Colonic mucosa (tissue), 4 donors: Measurements from ENCODE around the gene MMP15. TPM values are rescaled to one million over a fixed set of nuclear protein-coding genes. Genes with fewer than 3 reads are reported as not detected.

ENCODE experiments used
- DNase-seq: peaks from one replicate; pipeline ENCODE4 v3.0.0-alpha.2; 2020
- H3K27ac ChIP-seq: fragments of 200-600 bp; one replicate; pipeline ENCODE4 v1.8.0; 2021
- H3K27me3 ChIP-seq: fragments of 200-600 bp; one replicate; pipeline ENCODE4 v1.8.0; 2021
- H3K36me3 ChIP-seq: fragments of 200-600 bp; one replicate; pipeline ENCODE4 v1.8.0; 2021
- H3K4me1 ChIP-seq: fragments of 200-600 bp; one replicate; pipeline ENCODE4 v1.8.0; 2021; ENCODE audit warnings: mild to moderate bottlenecking
- H3K4me3 ChIP-seq: fragments of 200-600 bp; one replicate; pipeline ENCODE4 v1.8.0; 2021
- H3K9ac ChIP-seq, 2 donors: one replicate each; pipeline ENCODE4 v1.7.0; 2013; ENCODE audit warnings: control low read depth in 2 of 2, low read depth in 2 of 2, low read length in 2 of 2
- H3K9me3 ChIP-seq: fragments of 200-600 bp; one replicate; pipeline ENCODE4 v1.8.0; 2021
- intact Hi-C: fragments of 100-400 bp; cut with DNase I; formaldehyde crosslinking; loops from one replicate; pipeline ENCODE4 v1.14.1; 2022
- total RNA-seq, 2 donors: library from RNA; stranded (reverse); fragmentation: NEBNext Ultra II Directional in 1 of 2; extraction: Animal tissue kit (Norgen Biotek cat#: 25700) in 1 of 2; gene quantifications; one replicate each; pipeline ENCODE4 v1.2.1, GENCODE V29; 2021
- TF ChIP-seq, protein P1 (sequence below): fragments of 200-600 bp; IDR thresholded peaks from one replicate; pipeline ENCODE4 v1.8.0; 2022; ENCODE audit warnings: antibody characterized with exemption, mild to moderate bottlenecking
- donor health status: healthy.
- donor health status: DM: no; HTN: no; CAD: no.
- donor health status: DM: no; HTN: no; CAD: no.

MMP15 gene
- total RNA-seq, 2 donors from 2014 or later, result 79.2 to 126 TPM

- DNase-seq, result no peak
- TF ChIP-seq, protein P1, sequence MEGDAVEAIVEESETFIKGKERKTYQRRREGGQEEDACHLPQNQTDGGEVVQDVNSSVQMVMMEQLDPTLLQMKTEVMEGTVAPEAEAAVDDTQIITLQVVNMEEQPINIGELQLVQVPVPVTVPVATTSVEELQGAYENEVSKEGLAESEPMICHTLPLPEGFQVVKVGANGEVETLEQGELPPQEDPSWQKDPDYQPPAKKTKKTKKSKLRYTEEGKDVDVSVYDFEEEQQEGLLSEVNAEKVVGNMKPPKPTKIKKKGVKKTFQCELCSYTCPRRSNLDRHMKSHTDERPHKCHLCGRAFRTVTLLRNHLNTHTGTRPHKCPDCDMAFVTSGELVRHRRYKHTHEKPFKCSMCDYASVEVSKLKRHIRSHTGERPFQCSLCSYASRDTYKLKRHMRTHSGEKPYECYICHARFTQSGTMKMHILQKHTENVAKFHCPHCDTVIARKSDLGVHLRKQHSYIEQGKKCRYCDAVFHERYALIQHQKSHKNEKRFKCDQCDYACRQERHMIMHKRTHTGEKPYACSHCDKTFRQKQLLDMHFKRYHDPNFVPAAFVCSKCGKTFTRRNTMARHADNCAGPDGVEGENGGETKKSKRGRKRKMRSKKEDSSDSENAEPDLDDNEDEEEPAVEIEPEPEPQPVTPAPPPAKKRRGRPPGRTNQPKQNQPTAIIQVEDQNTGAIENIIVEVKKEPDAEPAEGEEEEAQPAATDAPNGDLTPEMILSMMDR, result no peak
- H3K4me3 ChIP-seq, result no peak overlapping the region
- no peaks in the 10 kb centered on the region for H3K9me3 ChIP-seq
- H3K27me3 ChIP-seq, result no peaks in the 10 kb centered on the region
- no peaks in the 10 kb centered on the region for H3K36me3 ChIP-seq
- H3K27ac ChIP-seq, result no peak overlapping the region
- intact Hi-C loops, result no loop called here
- H3K4me1 ChIP-seq, result no peaks in the 10 kb centered on the region
- H3K9ac ChIP-seq, result no peak overlapping the region
These were observed 8.6 kb upstream of the MMP15 start for GRCh38 chr16:58016840-58017446.

DNA sequence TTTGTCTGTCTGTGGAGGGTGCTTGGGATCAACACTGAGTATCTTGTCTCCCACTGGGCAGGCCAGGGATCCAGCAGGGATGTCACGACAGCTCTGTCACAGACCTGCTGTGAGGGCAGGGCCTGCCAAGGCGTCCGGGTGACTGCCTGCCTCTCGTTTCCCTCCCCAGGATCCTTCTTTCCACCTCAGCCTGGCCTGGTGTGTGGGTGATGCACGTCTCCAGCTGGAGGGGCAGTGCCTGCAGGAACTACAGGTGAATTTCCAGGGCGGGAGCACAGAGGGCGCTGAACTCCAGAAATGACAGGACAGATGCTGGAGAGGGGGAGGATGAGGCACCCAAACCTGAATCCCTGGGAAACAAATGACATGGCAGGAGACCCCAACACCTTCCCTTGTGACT is 6.8 kb upstream of the MMP15 start:
- Histone ChIP-seq H3K27ac (no peak overlapping the region), H3K36me3 (no peaks in the 10 kb centered on the region), H3K4me1 (peaks cover 13% of the 10 kb centered on the region), H3K9ac (no peak overlapping the region), H3K9me3 (no peaks in the 10 kb centered on the region), H3K27me3 (no peaks in the 10 kb centered on the region), H3K4me3 (no peak overlapping the region)
- intact Hi-C loops, result no loop called here
- no peak for DNase-seq
- TF ChIP-seq, protein P1, result no peak

DNA sequence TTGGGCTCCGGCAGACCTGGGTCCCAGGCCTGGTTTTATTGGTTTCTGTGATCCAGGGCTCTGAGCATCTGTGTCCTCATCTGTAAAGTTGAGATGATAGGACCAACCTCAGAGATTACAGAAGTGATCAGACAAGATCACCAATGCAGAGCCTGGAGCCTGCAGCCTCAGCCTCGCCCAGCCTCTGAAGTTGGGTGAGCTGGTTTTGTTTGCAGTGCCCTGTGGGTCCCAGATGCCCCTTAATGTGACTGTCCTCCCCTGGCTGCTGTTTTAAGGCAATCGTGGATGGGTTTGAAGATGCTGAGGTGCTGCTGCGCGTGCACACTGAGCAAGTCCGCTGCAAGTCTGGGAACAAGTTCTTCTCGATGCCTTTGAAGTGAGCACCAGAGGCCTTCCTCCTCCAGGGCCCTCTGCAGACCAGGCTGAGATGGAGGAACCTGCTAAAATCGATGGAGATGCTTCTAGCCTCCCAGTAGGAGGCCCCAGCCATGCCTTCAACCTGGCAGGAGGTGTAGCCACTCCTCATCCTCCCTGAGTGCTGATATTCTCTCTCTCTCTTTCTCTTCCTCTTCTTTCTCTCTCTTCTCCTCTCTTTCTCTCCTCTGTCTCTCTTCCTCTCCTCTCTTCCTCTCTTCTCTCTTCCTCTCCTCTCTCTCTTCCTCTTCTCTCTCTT is 5.6 kb upstream of the MMP15 start:
- TF ChIP-seq, protein P1, result no peak
- no peak for DNase-seq
- H3K4me3 ChIP-seq, result no peak overlapping the region
- no peaks in the 10 kb centered on the region for H3K36me3 ChIP-seq
- peaks cover 17% of the 10 kb centered on the region for H3K4me1 ChIP-seq
- no peak overlapping the region for H3K27ac ChIP-seq
- no peaks in the 10 kb centered on the region for H3K9me3 ChIP-seq
- no peak overlapping the region for H3K9ac ChIP-seq
- H3K27me3 ChIP-seq, result no peaks in the 10 kb centered on the region
- intact Hi-C loops, result loop anchor here (5.0 kb wide), 1 partner anchor 287 kb away; no protein-coding TSS in a partner anchor

- Histone ChIP-seq H3K9me3 (no peaks in the 10 kb centered on the region), H3K4me1 (peaks cover 17% of the 10 kb centered on the region), H3K27me3 (no peaks in the 10 kb centered on the region), H3K27ac (no peak overlapping the region), H3K36me3 (no peaks in the 10 kb centered on the region), H3K9ac (no peak overlapping the region), H3K4me3 (no peak overlapping the region)
- intact Hi-C loops, result loop anchor here (5.0 kb wide), 1 partner anchor 286 kb away; no protein-coding TSS in a partner anchor
- TF ChIP-seq, protein P1, result peak; percentile 81
- peak; percentile 80 for DNase-seq
These were observed 4.7 kb upstream of the MMP15 start for GRCh38 chr16:58020628-58021521.
